GM12865 (cell line): ENCODE results near the gene C9orf50.

Experiments
- DNase-seq: peaks from one replicate; pipeline ENCODE4 v3.0.0; 2010; ENCODE audit warnings: low read depth
- H3K4me3 ChIP-seq: 2 replicates; pipeline ENCODE4 v1.5.1; 2011; ENCODE audit warnings: mild to moderate bottlenecking, low read depth, low read length, control low read depth
- TF ChIP-seq, protein P1 (sequence below): IDR thresholded peaks from 2 replicates; pipeline ENCODE4 v1.5.1; 2011; ENCODE audit warnings: low read length, control low read depth, low read depth, inconsistent platforms; ENCODE audit not compliant: insufficient read depth; ENCODE audit errors: missing control alignments

C9orf50 gene

DNA sequence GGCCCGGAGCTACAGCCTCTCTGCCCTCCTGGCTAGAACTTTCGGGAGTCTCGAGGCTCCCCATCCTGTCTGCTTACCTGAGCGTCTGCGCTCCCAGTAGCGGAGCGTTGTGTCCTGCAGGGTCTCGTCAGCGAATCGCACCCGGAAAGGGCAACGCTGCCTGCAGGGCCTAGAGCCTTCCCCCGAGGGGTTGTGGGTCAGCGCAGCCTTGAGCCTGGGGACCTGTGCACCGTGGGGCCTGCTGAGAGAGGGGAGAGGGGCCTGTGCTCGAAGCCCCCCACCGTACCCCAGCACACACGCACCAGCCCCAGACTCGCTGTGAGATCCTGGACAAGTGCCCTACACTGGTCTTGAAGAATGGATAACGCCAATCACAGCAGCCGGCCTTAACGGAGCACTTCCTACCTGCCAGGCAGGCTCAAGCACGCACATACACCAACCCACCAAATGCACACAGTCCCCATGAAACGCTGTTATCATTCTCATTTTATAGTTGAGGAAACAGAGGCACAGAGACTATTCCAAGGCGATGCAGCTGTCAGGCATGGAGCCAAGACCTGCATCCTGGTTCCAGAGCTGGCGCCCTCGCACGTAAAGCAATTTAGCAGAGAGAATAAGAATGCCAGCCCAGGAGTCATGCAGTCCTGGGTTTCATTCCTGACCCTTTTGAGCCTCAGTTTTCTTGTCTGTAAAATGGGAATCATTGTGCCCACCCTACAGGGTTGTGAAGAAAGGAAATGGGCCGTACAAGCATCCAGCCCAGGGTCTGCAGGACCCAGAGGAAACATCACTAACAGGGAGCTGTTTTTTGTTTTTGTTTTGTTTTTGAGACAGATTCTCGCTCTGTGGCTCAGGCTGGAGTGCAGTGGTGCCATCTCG is 5.3 kb downstream of the C9orf50 start:
- no peak overlapping the region for H3K4me3 ChIP-seq
- DNase-seq = no peak
- TF ChIP-seq, protein P1, sequence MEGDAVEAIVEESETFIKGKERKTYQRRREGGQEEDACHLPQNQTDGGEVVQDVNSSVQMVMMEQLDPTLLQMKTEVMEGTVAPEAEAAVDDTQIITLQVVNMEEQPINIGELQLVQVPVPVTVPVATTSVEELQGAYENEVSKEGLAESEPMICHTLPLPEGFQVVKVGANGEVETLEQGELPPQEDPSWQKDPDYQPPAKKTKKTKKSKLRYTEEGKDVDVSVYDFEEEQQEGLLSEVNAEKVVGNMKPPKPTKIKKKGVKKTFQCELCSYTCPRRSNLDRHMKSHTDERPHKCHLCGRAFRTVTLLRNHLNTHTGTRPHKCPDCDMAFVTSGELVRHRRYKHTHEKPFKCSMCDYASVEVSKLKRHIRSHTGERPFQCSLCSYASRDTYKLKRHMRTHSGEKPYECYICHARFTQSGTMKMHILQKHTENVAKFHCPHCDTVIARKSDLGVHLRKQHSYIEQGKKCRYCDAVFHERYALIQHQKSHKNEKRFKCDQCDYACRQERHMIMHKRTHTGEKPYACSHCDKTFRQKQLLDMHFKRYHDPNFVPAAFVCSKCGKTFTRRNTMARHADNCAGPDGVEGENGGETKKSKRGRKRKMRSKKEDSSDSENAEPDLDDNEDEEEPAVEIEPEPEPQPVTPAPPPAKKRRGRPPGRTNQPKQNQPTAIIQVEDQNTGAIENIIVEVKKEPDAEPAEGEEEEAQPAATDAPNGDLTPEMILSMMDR = no peak

DNA sequence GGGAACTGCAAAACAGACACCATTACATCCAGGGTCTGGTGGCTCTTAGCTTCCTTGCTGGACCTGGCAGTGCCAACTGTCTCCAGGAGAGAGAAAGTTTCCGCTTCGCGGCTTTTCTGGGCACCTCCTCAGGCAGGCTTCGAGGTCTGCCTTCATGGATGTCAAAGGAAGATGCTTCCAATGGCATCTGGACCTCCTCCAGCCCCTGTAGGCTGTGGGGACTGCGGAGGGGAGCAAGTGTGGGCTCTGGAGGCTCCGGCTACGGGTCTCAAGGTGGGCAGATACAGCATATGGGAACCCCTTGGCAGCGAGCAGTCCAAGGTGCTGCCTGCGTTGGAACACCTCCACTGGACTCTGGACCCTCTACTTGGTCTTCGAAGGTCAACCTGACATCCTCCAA is 6.0 kb downstream of the C9orf50 start:
- TF ChIP-seq, protein P1 = no peak
- no peak for DNase-seq
- no peak overlapping the region for H3K4me3 ChIP-seq

DNA sequence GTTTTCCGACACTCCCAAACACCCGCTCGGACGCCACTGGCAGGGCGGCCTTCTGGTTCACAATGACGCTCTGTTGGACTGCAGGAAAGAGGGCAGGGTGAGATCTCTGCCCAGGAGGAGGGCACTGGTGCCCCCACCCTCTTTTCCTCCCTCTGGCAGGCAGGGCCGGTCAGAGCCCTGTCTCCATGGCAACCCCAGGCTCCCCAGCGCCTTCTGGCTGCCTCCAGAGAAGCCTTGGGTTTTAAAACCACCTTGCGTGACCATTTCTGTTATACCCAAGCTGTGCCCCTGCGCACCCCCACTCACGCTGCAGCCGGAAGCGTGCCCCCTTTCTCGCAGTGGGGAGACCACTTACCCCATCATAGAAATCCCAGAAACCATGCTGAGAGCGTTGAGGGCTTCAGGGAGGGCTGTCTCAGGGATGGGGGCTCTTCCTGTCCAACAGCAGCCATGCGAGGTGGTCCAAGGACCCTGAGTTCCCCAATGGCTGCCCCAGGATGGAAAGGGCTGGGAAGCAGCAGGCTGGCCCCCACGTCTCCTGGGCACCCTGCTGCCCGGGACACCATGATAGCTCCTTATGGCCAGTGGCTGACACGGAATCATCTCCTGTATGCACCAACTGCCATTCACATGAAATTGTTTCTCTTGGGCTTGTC is 7.3 kb downstream of the C9orf50 start:
- no peak overlapping the region for H3K4me3 ChIP-seq
- TF ChIP-seq, protein P1 = no peak
- no peak for DNase-seq

DNA sequence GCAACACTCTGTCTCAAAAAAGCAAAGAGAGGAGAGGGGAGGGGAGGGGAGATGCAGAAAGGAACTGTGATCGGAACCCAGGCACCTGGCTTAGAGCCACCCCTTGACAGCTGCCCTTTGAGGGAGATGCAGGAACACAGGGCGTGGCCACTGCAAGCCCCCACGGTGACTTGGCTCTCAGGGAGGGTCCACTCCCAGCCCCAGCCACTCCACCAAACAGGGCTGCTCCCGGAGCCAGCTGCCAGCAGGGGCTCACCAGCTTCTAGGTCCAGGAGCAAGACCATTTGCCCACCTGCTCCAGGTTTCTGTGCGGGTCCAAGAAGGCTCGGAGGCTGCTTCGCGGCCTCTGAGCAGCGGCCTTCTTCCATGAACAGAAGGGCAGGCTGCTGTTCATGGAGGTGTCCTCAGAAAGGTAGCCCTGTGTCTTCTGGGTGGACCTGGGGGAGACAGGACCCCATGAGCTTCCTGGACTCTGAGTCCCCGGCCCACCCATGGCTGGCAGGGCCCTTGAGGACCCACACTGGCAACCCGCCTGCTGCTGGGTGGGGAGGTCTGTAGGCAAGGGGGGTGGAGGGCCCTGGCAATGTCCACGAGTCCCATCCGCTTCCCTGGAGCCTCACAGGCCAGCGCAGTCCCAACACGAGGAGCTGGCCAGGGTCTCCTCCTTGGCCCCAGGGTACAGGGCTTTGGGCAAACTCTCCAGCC is 7.9 kb downstream of the C9orf50 start:
- TF ChIP-seq, protein P1 = no peak
- H3K4me3 ChIP-seq = no peak overlapping the region
- DNase-seq = no peak

DNA sequence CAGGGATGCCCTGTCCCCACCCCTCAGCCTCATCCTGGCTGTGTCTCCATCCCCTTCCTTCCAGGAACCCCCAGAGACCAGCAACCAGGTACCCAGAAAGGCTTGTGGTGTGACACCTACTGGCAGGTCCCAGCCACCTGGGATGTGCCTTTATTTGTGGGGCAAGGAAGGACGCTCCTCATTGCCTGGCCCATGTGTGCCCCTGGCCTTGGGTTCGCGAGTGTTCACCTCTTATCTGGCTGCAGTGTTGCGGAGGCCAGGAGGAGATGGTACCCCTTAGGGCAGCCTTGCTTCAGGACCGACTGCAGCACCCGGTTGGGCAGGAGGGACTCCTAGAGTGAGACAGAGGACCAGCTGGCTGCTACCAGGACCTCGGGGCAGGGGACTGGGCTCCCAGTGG is 8.8 kb downstream of the C9orf50 start:
- TF ChIP-seq, protein P1 = no peak
- no peak for DNase-seq
- H3K4me3 ChIP-seq = no peak overlapping the region

DNA sequence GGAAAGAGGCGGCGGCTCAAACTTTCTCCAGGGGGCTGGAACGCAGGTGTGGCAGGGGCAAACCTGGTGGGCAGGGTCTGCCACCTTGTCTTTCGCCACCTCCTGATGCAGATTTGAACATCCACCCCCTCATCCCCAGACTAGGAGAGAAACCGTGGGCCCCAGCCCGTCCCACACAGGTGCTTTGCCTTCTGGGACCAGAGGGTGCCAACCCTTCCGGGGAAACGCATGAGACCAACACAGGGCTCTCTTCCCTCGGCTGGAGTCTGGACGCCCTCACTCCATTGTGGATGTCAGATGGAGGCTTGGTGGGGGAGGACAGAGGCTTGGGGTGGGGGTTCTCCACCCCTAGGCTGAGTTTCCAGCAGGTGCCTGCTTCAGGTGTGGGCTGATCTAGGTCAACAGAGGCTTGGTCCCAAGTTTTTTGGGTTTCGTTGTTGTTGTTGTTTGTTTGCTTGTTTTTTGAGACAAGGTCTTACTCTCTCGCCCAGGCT is 9.5 kb downstream of the C9orf50 start:
- DNase-seq = no peak
- H3K4me3 ChIP-seq = no peak overlapping the region
- TF ChIP-seq, protein P1 = no peak
